Ishikawa (cell line): ENCODE measurements around the gene GASK1B.

Experiments used
- CEBPB ChIP-seq: IDR thresholded peaks from 2 replicates; pipeline ENCODE4 v1.6.1; 2012
- CREB1 ChIP-seq: IDR thresholded peaks from 2 replicates; pipeline ENCODE4 v1.6.1; 2012; ENCODE audit warnings: low read depth
- EGR1 ChIP-seq: IDR thresholded peaks from 2 replicates; pipeline ENCODE4 v1.6.1; 2012
- EP300 ChIP-seq: IDR thresholded peaks from 2 replicates; pipeline ENCODE4 v1.6.1; 2012; ENCODE audit warnings: borderline replicate concordance
- FOXM1 ChIP-seq: IDR thresholded peaks from 2 replicates; pipeline ENCODE4 v1.6.1; 2012; ENCODE audit warnings: low read depth, borderline replicate concordance
- MAX ChIP-seq: IDR thresholded peaks from 2 replicates; pipeline ENCODE4 v1.6.1; 2012
- NFIC ChIP-seq: IDR thresholded peaks from 2 replicates; pipeline ENCODE4 v1.6.1; 2012
- TAF1 ChIP-seq: IDR thresholded peaks from 2 replicates; pipeline ENCODE4 v1.6.1; 2012; ENCODE audit warnings: low read depth, mild to moderate bottlenecking
- TCF12 ChIP-seq: IDR thresholded peaks from 2 replicates; pipeline ENCODE4 v1.6.1; 2012; ENCODE audit warnings: low read depth
- TEAD4 ChIP-seq: IDR thresholded peaks from 2 replicates; pipeline ENCODE4 v1.6.1; 2012
- YY1 ChIP-seq: IDR thresholded peaks from 2 replicates; pipeline ENCODE4 v1.6.1; 2012; ENCODE audit warnings: low read depth

- TF ChIP-seq CREB1 (no peak), MAX (no peak), TCF12 (no peak), EP300 (no peak), TAF1 (no peak), TEAD4 (no peak), CEBPB (no peak), EGR1 (no peak), YY1 (no peak), NFIC (no peak), FOXM1 (no peak)
Observed at GRCh38 chr4:158193171-158193749, 20.4 kb upstream of the GASK1B start.
